ENCODE results near the gene ESPN. TPM values are rescaled to one million over a fixed set of nuclear protein-coding genes. Genes with fewer than 3 reads are reported as not detected.
A peak's percentile ranks its signal among the peaks of the same experiment; 100 is the strongest.
"Not testable (repeated sequence)": the region's sequence is repeated elsewhere in the genome, so short reads cannot be mapped to it uniquely, and the experiment has no call there.

ESPN gene
- total RNA-seq, 1 donor from 2014 or later, result 1.6 TPM

DNA sequence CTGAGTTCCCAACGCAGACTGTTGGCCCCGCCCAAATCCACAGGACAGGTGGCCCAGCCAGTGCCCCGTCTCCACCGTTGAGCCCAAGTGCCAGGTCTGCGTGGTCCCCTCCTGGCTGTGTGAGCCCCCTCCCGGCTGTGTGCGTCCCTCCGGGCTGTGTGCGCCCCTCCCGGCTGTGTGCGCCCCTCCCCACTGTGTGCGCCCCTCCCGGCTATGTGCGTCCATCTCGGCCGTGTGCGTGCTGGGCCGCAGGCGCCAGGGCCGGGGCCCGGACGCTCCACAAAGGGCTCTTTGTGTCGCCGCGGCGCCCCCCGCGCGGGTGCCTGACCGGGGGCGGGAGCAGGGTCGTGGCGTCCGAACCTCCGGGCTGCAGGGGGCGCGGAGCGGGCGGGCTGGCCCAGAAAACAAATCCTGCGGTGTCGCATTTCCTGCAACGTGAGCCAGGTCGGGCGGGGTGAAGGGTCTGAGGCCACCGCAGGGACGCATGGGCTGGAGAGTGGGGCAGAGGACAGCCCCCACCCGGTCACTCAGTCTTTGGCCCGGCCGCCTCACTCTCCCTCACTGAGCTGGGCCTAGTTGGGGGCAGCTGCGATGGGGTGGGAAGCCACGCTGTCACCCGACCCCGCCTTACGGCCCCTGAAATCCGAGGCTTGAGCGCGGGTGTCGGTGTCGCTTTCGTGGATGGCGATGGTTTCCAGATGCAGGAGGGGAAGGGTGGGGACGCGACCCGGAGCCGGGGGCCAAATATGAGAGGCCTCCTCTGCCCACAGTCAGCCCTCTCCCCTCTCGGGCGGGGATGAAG lies 22.6 kb downstream of the ESPN start:
- Mint-ChIP-seq H3K4me1 (peaks cover 12% of the 10 kb centered on the region), H3K36me3 (no peaks in the 10 kb centered on the region), H3K4me3 (peak overlapping the region; percentile 49), H3K9me3 (no peaks in the 10 kb centered on the region), H3K27me3 (ENCODE audit: low read depth) (peaks cover 61% of the 10 kb centered on the region), H3K27ac (no peak overlapping the region)
- TF ChIP-seq, protein P1, sequence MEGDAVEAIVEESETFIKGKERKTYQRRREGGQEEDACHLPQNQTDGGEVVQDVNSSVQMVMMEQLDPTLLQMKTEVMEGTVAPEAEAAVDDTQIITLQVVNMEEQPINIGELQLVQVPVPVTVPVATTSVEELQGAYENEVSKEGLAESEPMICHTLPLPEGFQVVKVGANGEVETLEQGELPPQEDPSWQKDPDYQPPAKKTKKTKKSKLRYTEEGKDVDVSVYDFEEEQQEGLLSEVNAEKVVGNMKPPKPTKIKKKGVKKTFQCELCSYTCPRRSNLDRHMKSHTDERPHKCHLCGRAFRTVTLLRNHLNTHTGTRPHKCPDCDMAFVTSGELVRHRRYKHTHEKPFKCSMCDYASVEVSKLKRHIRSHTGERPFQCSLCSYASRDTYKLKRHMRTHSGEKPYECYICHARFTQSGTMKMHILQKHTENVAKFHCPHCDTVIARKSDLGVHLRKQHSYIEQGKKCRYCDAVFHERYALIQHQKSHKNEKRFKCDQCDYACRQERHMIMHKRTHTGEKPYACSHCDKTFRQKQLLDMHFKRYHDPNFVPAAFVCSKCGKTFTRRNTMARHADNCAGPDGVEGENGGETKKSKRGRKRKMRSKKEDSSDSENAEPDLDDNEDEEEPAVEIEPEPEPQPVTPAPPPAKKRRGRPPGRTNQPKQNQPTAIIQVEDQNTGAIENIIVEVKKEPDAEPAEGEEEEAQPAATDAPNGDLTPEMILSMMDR (IDR thresholded peaks at IDR 0.05; ENCODE audit: unreplicated experiment), result no peak
- no peak for DNase-seq (ENCODE audit: low spot score in 2 of 2, unreplicated experiment in 2 of 2)

DNA sequence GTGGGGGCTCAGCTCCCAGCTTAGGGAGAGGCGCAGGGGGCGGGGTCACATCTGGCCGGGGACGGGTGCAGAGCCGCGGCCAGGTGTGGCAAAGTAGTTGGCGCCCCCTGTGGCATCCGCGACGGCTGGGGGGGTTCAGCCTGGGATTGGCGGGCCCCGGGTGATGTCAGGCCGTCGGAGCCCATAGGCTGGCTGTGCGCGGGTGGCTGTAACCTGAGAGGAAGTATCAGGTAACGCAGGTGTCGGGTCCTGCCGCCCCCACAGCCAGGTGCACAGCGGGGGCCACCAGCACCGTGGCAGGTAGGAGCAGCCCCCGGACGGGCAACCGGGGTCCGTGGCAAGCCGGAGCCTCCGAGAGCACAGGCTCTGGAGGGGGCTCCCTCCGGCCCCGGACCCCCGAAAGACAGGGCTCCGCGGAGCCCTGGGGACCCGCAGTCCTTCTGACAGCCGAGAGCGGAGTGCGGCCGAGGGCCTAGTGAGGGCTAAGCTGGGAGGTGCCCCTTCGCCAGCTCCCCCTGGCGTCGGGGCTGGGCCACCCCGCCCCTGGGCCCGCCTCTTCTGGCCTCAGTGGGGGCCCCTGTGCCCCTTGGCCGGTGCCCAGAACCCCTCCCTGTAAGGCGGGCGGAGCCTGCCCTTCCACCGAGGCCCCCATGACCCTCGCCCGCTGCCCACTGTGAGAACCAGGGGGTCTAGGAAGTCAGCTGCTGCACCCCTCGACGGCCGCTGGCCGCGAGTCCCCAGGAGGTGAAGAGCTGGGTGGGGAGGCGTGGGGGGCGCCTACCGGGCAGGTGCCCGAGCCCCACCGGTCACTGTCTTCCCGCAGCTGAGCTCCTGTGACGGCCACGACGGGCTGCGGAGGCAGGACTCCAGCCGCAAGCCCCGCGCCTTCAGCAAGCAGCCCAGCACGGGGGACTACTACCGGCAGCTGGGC lies 23.5 kb downstream of the ESPN start:
- no peak for DNase-seq (ENCODE audit: low spot score in 2 of 2, unreplicated experiment in 2 of 2)
- Mint-ChIP-seq H3K27me3 (ENCODE audit: low read depth) (peaks cover 61% of the 10 kb centered on the region), H3K9me3 (no peaks in the 10 kb centered on the region), H3K27ac (no peak overlapping the region), H3K4me3 (peak overlapping the region; percentile 49), H3K36me3 (no peaks in the 10 kb centered on the region), H3K4me1 (peaks cover 12% of the 10 kb centered on the region)
- TF ChIP-seq, protein P1 (IDR thresholded peaks at IDR 0.05; ENCODE audit: unreplicated experiment), result no peak

DNA sequence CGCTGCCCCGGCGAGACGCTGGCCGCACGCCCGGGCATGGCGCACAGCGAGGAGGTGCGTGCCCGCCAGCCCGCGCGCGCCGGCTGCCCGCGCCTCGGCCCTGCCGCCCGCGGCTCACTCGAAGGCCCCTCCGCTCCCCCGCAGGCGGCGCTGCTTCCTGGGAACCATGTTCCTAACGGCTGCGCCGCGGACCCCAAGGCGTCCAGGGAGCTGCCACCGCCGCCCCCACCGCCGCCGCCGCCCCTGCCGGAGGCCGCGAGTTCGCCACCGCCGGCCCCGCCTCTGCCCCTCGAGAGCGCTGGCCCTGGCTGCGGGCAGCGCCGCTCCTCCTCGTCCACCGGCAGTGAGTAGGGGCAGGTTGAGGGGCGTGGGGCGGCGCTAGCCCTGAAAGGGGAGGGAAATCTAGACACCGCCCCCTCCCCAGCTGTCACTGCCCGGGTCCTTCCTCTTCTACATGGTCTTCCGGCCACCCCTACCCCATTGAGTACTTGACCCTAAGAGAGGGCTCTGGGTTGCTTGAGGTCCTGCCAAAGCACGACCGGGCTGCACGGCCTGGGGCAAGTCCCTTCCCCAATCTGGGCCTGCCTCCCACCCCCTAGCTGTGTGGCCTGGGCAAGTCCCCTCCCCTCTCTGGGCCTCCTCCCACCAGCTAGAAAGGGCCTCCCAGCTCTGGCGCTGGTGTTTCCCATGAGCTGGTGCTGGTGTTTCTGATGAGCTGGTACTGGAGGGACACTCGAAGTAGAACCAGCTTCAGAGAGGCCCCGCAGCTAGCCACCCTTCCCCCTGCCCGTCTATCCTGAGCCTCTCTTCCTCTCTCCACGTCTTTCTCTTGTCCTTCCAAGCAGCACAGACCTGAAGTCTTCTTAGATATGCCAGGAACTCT lies 24.4 kb downstream of the ESPN start:
- TF ChIP-seq, protein P1 (IDR thresholded peaks at IDR 0.05; ENCODE audit: unreplicated experiment), result no peak
- Mint-ChIP-seq H3K9me3 (no peaks in the 10 kb centered on the region), H3K4me1 (peaks cover 12% of the 10 kb centered on the region), H3K4me3 (peak overlapping the region; percentile 30), H3K27me3 (ENCODE audit: low read depth) (peaks cover 58% of the 10 kb centered on the region), H3K36me3 (no peaks in the 10 kb centered on the region), H3K27ac (no peak overlapping the region)
- peak in 1 of 2 experiments; percentile 64 for DNase-seq (ENCODE audit: low spot score in 2 of 2, unreplicated experiment in 2 of 2)

DNA sequence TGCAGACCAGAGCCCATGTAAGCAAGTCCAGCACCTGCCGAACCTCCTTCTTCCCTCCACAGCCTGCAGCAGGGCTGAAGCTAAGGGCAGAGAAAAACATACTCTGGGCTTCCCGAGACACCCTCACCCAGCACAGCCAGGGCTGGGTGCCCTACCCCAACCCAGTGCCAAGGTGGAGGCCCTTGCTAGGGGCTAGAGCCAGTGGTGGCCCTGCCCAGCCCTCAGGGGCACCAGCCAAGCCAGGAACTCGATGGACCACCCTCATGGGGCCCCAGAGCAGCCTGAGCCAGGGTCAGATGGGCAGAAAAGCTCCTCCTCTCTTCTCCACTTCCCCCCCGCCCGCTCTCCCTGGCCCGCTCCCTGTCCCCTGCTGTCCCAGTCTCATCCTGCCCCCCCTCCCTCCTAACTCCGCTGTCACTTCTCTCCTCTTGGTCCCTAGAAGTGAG lies 25.5 kb downstream of the ESPN start:
- Mint-ChIP-seq H3K4me1 (peaks cover 12% of the 10 kb centered on the region), H3K9me3 (no peaks in the 10 kb centered on the region), H3K27me3 (ENCODE audit: low read depth) (peaks cover 52% of the 10 kb centered on the region), H3K27ac (no peak overlapping the region), H3K36me3 (no peaks in the 10 kb centered on the region), H3K4me3 (no peak overlapping the region)
- no peak for DNase-seq (ENCODE audit: low spot score in 2 of 2, unreplicated experiment in 2 of 2)
- TF ChIP-seq, protein P1 (IDR thresholded peaks at IDR 0.05; ENCODE audit: unreplicated experiment), result no peak

DNA sequence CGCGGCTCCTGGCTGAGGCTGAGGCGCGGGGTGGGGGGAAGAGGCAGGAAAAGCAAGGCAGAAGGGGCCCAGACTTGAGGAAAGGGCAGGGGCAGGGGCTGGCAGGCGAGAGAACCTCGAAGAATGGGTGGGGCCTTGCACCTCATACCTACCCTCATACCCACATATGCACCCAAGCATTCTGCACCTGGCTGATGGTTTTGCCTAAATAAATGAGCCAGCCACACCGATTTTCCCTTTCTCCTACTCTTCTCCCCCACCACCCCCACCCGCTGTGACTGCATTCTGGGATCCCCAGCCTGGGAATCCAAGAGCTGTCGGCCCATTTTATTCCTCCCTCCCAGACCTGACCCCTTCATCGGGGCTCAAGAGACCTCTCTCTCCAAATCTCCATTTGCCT lies 25.9 kb downstream of the ESPN start:
- H3K4me1 Mint-ChIP-seq, result peaks cover 12% of the 10 kb centered on the region
- not testable (repeated sequence) for H3K9me3 Mint-ChIP-seq; H3K27ac Mint-ChIP-seq; H3K4me3 Mint-ChIP-seq; DNase-seq (ENCODE audit: low spot score in 2 of 2, unreplicated experiment in 2 of 2); H3K36me3 Mint-ChIP-seq
- peaks cover 50% of the 10 kb centered on the region for H3K27me3 Mint-ChIP-seq (ENCODE audit: low read depth)

All from mesothelial cell of epicardium (in vitro differentiated cells).